ENCODE results near the gene ASB17.
"Not testable (repeated sequence)": the region's sequence is repeated elsewhere in the genome, so short reads cannot be mapped to it uniquely, and the experiment has no call there.

Gene ASB17

GRCh38 chr1:75932304-75932703 is at the start of gene ASB17:
Gene ASB17 (minus strand): TSS chr1:75932404. CDS start chr1:75932291, 113 bp downstream.
- DNase-seq (ENCODE audit: low read depth, low spot score): no peak
- in situ Hi-C loops (cut with HindIII; ENCODE audit: low sequenced_read_pairs): no loop called here
- no peak within 1 kb of the TSS for H3K4me3 ChIP-seq (ENCODE audit: low read depth, low read length)
- TF ChIP-seq CTCF (IDR thresholded peaks at IDR 0.05; ENCODE audit: low read depth, low read length): no peak

GRCh38 chr1:75980972-75981897 is 49.0 kb upstream of the ASB17 start:
- no peak for TF ChIP-seq CTCF (IDR thresholded peaks at IDR 0.05; ENCODE audit: low read depth, low read length)
- DNase-seq (ENCODE audit: low read depth, low spot score): no peak
- in situ Hi-C loops (cut with HindIII; ENCODE audit: low sequenced_read_pairs): no loop called here
- H3K4me3 ChIP-seq (ENCODE audit: low read depth, low read length): no peak overlapping the region

GRCh38 chr1:75970631-75971030 is 38.4 kb upstream of the ASB17 start:
- no peak for TF ChIP-seq CTCF (IDR thresholded peaks at IDR 0.05; ENCODE audit: low read depth, low read length)
- in situ Hi-C loops (cut with HindIII; ENCODE audit: low sequenced_read_pairs): no loop called here
- DNase-seq (ENCODE audit: low read depth, low spot score): no peak
- H3K4me3 ChIP-seq (ENCODE audit: low read depth, low read length): no peak overlapping the region

GRCh38 chr1:75969550-75969949 is 37.3 kb upstream of the ASB17 start:
- in situ Hi-C loops (cut with HindIII; ENCODE audit: low sequenced_read_pairs): no loop called here
- no peak overlapping the region for H3K4me3 ChIP-seq (ENCODE audit: low read depth, low read length)
- no peak for DNase-seq (ENCODE audit: low read depth, low spot score)
- TF ChIP-seq CTCF (IDR thresholded peaks at IDR 0.05; ENCODE audit: low read depth, low read length): no peak

GRCh38 chr1:75967719-75968118 is 35.5 kb upstream of the ASB17 start:
- no peak for TF ChIP-seq CTCF (IDR thresholded peaks at IDR 0.05; ENCODE audit: low read depth, low read length)
- H3K4me3 ChIP-seq (ENCODE audit: low read depth, low read length): no peak overlapping the region
- no peak for DNase-seq (ENCODE audit: low read depth, low spot score)
- in situ Hi-C loops (cut with HindIII; ENCODE audit: low sequenced_read_pairs): no loop called here

GRCh38 chr1:75964760-75965408 is 32.7 kb upstream of the ASB17 start:
- no peak for DNase-seq (ENCODE audit: low read depth, low spot score)
- no peak overlapping the region for H3K4me3 ChIP-seq (ENCODE audit: low read depth, low read length)
- no peak for TF ChIP-seq CTCF (IDR thresholded peaks at IDR 0.05; ENCODE audit: low read depth, low read length)
- in situ Hi-C loops (cut with HindIII; ENCODE audit: low sequenced_read_pairs): no loop called here

- DNase-seq (ENCODE audit: low read depth, low spot score): peak; percentile 5
These were observed 32.0 kb upstream of the ASB17 start for GRCh38 chr1:75964110-75964759.

More at GRCh38 chr1:75964110-75964759, 32.0 kb upstream of the ASB17 start:
- in situ Hi-C loops (cut with HindIII; ENCODE audit: low sequenced_read_pairs); H3K4me3 ChIP-seq (ENCODE audit: low read depth, low read length): not testable (repeated sequence)

Data from astrocyte of the spinal cord (primary cell).